Omental fat pad (tissue), 4 donors: ENCODE measurements around the gene PFKL. TPM values are rescaled to one million over a fixed set of nuclear protein-coding genes. Genes with fewer than 3 reads are reported as not detected.

Experiments used
- ATAC-seq: fragments of 150-250 bp; one replicate; pipeline ENCODE4 v1.9.1; 2016; ENCODE audit warnings: mild to moderate bottlenecking, moderate library complexity; ENCODE audit not compliant: low FRiP score
- DNase-seq: peaks from one replicate; pipeline ENCODE4 v3.0.0-alpha.2; 2019; ENCODE audit warnings: low spot score
- total RNA-seq, 4 donors: library from RNA; depleted of rRNA; stranded (reverse); fragments of >200 nt; gene quantifications; one replicate each; pipeline ENCODE4 v1.1.0, GENCODE V29; 2016
- TF ChIP-seq, protein P1 (sequence below), 3 donors: fragments of 450-650 bp; IDR thresholded peaks; one replicate each; pipeline ENCODE4 v1.5.1; 2016 to 2017; ENCODE audit warnings: antibody characterized with exemption in 3 of 3, mild to moderate bottlenecking in 3 of 3, moderate library complexity in 2 of 3

PFKL gene
- total RNA-seq, 4 donors from 2014 or later, result 75.7 to 114 (median 104) TPM

DNA sequence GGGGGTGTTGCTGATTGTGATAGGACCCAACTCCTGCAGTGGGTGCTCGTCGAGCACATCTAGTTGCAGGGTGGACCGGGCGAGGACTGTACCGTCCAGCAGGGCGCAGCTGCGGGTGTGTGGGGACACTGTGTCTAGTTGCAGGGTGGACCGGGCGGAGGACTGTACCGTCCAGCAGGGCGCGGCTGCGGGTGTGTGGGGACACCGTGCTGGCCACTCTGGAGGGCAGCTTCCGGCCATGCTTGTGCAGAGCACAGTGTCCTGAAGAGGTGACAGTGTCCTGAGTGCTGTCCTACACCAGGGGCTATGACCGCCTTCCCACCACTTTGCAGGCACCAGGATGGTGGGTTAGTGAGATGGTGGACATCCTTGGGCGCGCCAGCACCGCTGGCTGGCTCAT is 49.0 kb downstream of the PFKL start:
- DNase-seq (no peak), ATAC-seq (no peak)
- TF ChIP-seq, protein P1, sequence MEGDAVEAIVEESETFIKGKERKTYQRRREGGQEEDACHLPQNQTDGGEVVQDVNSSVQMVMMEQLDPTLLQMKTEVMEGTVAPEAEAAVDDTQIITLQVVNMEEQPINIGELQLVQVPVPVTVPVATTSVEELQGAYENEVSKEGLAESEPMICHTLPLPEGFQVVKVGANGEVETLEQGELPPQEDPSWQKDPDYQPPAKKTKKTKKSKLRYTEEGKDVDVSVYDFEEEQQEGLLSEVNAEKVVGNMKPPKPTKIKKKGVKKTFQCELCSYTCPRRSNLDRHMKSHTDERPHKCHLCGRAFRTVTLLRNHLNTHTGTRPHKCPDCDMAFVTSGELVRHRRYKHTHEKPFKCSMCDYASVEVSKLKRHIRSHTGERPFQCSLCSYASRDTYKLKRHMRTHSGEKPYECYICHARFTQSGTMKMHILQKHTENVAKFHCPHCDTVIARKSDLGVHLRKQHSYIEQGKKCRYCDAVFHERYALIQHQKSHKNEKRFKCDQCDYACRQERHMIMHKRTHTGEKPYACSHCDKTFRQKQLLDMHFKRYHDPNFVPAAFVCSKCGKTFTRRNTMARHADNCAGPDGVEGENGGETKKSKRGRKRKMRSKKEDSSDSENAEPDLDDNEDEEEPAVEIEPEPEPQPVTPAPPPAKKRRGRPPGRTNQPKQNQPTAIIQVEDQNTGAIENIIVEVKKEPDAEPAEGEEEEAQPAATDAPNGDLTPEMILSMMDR (IDR thresholded peaks at IDR 0.05), result no peak

DNA sequence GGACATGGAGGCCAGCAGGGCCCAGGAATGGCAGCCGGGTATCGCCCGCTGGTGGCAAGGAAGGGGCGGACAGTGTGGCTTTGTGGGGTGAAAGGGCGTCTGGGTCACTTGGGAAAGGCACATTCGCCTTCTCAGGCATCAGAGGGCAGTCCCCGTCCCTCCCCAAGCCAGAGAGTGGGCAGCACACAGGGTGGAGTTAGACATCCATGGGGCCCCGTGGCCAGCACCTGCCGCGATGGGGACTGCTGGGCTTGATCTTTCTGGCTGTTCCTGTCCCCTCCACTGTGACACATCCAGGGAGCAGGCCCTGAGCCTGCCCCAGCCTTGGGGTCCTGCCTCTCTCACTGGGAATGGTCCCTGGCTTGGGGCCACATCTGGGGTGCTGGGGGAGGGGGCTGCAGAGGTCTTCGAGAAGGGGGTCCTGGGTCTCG is 49.6 kb downstream of the PFKL start:
- ATAC-seq, result no peak
- TF ChIP-seq, protein P1 (IDR thresholded peaks at IDR 0.05), result no peak

DNA sequence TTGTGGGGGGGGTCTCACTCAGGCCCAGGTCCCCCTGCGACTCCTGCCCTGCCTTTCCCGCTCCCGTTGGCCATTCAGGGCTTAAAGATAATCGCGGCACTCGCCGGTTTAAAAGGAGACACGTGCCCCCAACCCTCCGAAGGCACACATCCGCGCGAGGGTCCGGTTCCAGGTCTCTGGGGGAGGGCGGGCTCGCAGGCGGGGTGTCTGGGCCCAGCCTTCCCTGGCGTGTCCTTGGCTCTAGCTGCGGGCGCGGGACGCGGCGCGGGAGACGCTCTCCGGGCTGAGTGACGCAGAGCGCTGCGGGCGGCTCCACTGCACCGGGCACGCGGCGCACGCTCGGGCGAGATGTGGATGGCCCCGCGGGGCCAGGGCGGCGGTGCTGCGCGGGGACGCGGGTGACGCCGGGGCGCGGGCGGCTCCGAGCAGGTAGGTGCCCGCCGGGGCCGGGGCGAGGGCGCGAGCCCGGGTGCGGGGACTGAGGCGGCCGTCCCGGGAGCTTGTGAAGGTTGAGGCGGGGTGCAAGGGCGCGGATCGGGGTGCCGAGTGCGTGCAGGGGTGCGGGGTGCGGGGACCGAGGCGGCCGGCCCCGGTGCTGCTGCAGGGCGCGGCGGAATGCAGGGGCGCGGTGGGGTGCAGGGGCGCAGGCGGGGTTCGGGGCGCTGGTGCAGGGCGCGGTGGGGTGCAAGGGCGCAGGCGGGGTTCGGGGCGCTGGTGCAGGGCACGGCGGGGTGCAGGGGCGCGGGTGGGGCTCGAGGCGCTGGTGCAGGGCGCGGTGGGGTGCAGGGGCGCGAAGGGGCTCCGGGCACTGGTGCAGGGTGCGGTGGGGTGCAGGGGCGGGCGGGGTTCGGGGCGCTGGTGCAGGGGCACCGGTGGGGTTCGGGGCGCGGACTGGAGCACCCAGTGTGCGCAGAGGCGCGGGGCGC is 50.3 kb downstream of the PFKL start:
- TF ChIP-seq, protein P1 (IDR thresholded peaks at IDR 0.05), result no peak
- DNase-seq, result no peak

More for the DNA sequence above, 49.6 kb downstream of the PFKL start:
- no peak for DNase-seq

DNA sequence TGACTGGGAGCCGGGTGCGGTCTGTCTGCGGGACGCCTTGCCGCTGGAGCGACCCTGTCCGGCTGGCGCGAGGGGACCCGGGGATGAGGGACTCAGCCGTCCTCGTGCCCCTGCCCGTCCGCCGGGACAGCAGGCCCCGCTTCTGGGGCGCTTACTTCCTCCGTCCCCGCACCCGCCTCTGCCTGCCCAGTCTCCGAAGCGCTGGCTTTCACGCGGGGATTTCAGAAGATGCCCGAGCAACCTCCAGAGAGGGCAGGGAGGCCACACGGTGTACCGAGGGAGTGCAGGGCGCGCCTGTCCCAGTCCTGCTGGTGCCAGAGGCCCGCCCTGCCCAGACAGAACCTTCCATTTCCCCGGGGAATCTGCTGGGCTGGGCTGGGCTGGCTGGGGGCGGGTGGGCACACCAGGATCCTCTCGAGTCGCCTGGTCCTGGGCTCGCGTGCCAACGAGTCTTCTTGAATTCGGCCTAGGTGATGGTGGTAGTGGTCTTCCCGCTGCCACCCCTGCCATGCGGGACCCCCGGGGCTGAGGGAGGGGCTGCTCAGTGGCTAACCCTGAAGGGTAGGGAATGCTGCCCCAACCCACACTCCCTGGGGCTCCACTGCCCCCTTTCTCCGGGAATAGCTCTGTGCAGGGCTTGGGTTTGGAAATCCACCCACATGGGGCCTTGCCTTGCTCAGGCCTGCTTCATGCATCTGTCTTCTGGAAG is 51.1 kb downstream of the PFKL start:
- DNase-seq, result no peak
- ATAC-seq, result no peak
- TF ChIP-seq, protein P1 (IDR thresholded peaks at IDR 0.05), result no peak

More for the DNA sequence above, 50.3 kb downstream of the PFKL start:
- ATAC-seq, result no peak

DNA sequence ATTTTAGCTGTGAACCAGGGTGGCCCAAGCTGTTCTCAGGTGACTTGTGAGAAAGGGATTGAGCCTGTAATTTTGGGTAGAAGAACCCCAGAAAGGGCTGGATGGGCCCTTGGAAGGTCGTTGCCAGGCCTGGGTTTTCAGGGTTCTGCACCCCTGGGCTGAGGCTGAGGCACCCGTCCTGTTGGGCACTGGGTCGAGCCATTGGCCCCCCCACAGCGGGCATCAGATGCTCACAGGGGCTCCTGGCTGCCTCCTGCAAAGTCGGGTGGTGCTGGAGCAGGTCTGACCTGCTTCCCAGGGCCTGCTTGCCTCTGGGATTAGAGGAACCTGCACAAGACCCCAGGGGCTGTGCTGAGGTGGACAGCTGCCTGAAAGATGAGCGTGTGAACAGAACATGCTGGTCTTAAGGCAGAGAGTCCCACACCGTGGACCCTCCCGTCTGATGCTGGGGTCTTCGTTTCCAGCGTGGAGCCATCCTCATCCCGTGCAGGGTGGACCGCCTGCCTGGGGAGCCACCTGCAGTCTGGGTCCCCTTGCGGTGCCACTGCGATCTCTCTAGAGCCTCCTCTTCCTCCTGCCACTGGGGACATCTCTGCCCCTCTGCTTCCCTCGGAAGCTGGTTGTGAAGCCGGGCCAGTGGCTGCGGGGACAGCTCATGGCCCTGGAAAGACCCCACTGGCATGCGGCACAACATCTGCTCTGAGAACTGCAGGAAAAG is 51.8 kb downstream of the PFKL start:
- ATAC-seq, result no peak
- DNase-seq, result no peak
- TF ChIP-seq, protein P1 (IDR thresholded peaks at IDR 0.05), result no peak

DNA sequence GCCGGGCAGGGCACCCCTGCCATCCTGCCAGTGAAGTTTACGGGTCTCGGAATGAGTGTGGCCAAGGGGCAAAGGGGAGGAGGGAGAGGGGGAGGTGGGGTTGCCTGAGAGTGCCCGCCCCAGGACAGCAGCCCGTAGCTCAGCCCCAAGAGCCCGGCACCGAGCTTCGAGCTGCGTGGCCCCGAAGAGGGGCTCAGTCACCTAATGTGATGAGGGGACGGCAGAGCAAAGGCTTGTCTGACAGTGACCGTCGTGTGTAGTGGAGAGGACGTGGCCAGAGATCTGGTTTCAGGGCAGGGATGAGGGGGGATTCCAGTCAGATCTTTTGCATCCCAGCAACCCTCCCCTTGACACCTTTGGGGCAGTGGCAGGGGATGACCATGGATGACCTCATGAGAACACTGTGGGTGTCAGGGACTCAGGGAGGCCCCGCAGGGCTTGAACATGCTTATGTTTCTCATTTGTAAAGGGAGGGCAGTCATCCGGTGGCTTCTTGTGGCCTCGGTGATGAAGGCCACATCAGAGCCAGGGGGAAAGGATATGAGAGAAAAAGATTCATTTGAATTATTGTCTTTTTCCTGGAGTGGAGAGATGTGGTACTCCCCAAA is 52.5 kb downstream of the PFKL start:
- ATAC-seq (no peak), DNase-seq (no peak)
- TF ChIP-seq, protein P1 (IDR thresholded peaks at IDR 0.05), result no peak
